Smooth muscle cell of the coronary artery (primary cell): ENCODE results near the gene CAMK1. TPM values are rescaled to one million over a fixed set of nuclear protein-coding genes. Genes with fewer than 3 reads are reported as not detected.

Experiments
- total RNA-seq: library from RNA; depleted of rRNA; stranded (reverse); fragments of >200 nt; gene quantifications from 2 replicates; pipeline ENCODE4 v1.2.3, GENCODE V29; 2014; ENCODE audit warnings: low replicate concordance

CAMK1 gene
- total RNA-seq, result 36.4 and 41.7 TPM in 2 replicates

DNA sequence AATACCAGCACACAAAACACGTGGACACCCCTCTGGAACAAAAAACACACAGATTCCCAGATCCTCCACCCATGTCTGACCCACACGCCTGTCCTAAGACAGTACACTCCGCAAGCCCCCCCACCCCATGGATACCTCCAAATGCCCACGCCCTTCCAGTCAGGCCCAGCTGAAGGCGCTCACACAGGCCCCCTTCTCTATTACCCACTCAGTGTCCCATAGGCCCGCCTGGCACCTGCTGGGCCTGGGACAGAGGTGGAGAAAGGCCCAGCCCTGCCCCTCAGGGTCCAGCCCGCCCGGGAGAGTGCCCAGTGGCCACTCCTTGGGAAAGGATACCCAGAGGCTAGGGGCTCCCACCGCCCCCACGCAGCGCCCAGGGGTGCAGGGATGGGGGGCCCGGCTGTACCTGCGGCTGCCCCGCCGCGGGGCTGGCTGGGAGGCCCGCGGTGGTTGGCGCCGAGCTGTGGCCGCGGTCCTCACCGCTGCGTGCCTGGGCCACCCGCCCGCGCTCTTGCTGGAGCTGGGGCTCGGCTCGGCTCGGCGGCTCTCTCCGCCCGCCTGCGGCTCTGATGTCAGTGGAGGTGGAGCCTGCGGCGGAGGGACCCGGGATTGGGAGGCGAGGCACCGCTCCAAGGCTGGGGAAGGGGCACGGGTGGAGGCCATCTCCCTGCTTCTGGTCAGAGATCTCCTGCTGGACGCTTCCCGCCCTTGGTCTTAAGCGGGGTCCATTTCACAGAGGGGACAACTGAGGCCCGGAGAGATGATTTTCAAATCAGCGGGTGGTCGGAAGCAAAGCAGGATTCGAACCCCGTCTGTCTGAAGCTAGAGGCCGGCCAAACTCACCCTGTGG, at the start of gene CAMK1:
CAMK1 (minus strand) TSS at position 522 of the 850 bp plus-strand sequence. CDS start 2,198 bp downstream, outside the sequence.

DNA sequence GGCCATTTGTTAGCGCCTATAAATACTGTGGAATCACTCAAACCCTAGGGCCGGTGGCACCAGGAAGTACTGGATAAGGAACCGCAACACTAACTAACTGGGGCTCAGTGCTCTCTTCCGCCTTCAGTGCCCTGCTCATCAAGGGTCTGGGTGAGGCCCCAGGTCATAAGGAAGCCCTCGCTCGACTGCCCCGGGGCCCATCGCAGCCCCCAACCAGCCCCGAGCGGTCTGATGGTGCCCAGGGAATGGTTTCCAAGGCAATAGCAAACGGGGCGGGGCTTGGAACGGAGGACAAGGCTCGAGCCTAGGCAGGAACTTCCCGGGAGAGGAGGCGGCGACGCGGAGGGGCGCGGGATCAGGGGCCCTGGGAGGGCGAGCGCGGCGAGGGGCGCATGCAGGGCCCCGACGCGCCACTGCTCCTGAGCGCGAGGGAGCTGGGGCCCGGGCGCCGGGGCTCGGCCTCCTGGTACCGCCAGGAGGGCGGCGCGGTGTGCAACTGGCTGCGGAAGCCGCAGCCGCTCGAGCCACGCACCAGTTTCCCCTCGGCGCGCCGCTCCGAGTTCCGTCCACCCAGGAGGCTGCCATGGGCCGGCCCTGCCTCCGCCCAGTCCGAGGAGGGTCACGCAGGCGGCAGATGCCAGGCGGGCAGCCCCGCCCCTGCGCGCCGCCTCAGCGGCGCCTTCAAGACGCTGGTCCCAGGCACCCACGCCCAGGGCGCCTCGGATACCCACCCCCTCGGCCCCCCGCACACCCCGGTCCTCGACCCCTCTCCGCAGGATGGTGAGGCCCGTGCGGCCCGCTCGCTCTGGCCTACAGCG, 40.1 kb upstream of the CAMK1 start, which contains the start of gene TTLL3:
TTLL3 (plus strand) TSS at position 648 of the 818 bp plus-strand sequence. CDS start 400 bp downstream, outside the sequence.

DNA sequence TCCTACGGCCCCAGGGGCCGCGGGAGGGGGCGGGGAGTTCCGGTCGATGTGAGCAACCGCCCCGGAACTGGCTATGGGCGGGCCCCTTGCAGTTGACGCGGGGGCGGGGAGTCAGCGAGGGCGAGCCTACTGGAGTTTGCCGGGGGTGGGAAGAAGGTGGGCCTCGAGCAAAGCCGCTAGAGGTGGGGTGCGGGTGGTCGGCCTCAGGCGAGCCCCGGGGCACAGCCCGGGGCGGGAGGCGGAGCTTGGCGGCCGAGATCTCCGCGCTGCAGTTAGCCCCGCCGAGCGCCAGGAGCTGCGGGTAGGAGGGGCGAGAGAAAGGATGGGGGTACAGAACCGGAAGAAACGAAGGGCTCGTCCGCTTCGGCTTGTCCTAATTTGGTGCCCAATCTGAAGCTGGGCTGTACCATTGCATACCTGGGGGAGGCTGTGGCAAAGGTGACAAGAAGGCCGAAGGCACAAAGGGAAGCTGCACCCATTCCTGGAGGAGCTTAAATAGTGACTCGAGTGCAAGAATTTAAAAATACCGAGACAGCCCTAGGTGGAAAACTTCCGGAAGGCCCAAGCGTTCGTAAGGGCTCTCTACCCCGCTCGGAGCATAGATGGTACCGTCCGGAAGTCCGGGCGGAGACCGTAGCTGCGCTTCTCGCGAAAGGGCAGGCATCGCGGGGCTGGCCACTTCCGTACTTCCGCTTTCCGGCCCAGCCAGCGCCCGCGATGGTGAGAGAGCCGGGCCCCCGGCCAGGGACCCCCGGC, 22.8 kb upstream of the CAMK1 start, which contains the start of the genes ARPC4 and TADA3:
ARPC4 (plus strand) TSS at position 678 of the 756 bp plus-strand sequence; CDS start at position 718, 40 bp downstream.
TADA3 (minus strand) TSS at position 69 of the 756 bp plus-strand sequence. CDS start 1,007 bp downstream, outside the sequence.

DNA sequence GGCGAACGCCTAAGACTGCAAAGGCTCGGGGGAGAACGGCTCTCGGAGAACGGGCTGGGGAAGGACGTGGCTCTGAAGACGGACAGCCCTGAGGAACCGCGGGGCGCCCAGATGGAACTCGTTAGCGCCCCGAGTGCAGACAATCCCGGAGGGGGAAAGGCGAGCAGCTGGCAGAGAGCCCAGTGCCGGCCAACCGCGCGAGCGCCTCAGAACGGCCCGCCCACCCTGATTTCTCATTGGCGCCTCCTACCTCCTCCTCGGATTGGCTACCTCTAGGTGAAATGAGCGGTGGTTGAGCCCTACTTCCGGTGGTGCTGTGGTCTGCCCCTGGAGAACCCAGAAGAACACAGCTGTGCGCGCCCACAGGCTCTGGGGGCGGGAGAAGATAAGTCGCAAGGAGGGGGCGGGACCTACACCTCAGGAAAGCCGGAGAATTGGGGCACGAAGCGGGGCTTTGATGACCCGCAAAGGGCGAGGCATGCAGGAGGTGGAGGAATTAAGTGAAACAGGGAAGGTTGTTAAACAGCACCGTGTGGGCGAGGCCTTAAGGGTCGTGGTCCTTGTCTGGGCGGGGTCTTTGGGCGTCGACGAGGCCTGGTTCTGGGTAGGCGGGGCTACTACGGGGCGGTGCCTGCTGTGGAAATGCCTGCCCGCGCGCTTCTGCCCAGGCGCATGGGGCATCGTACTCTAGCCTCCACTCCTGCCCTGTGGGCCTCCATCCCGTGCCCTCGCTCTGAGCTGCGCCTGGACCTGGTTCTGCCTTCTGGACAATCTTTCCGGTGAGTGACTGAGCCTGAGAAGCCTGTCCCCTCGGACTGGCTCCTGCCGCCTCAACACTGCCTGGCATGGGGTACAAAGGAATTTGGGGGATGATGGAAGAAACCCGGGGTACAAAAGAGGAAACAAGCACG, 19.8 kb downstream of the CAMK1 start, which contains the start of gene OGG1:
OGG1 (plus strand) TSS at position 308 of the 911 bp plus-strand sequence; CDS start at position 643, 335 bp downstream.

DNA sequence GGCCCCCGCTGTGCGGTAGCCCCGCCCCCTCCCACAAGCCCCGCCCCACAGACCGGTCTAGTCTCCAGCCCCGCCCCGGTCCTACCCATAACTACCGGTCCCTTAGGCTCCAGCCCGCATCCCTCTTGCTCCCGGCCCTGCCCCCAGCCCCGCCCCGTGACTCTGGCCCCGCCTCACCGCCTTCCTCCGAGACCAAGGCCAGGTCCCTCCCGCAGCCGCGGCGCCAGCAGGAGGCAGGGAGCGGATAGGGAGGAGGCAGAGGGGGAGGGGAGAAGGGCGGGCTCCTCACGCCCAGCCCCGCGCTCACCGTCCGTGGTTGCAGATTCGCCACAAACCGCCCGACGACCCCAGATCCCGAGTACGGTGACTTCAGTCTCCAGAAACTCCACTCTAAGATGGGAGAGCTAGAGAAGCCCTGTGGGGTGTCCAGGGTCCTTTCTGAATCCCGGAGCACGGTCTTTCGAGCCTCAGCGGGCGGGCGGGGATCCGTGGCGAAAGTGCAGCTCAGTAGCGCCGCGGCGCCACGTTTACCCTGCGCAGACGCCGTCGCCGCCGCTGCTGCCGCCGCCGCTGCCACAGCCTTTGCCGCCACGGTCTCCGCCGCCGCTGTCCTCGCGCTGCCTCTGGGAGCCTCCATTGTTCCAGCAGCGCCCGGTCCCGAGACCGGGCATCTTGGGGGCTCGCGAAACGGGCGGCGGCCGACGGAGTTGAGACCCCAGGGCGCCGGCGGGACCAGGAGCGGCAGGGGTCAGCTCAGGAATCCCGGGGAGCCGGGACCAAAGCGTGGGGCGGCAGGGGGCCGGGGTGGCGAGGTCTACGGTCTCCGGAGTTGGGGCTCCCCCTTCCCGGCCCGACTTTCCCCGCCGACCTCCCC, 38.3 kb downstream of the CAMK1 start, which contains the start of gene BRPF1:
BRPF1 (plus strand) TSS at position 530 of the 874 bp plus-strand sequence. CDS start 2,406 bp downstream, outside the sequence.

Other genes starting within 250 kb of the CAMK1 start
- 0.12 TPM in 1 of 2 replicates, not detected in the other for gene LHFPL4, start 216.1 kb downstream of the CAMK1 start, total RNA-seq
- gene MTMR14, start 120.4 kb downstream of the CAMK1 start, total RNA-seq, result 26.6 and 29.0 TPM in 2 replicates
- gene CPNE9, start 66.1 kb downstream of the CAMK1 start, total RNA-seq, result not detected in 2 replicates
- 14.1 and 14.5 TPM in 2 replicates for gene BRPF1, start 38.2 kb downstream of the CAMK1 start, total RNA-seq
- gene OGG1, start 20.0 kb downstream of the CAMK1 start, total RNA-seq, result 15.6 and 19.8 TPM in 2 replicates
- 25.6 and 71.0 TPM in 2 replicates for gene TADA3, start 22.5 kb upstream of the CAMK1 start, total RNA-seq
- 143 and 243 TPM in 2 replicates for gene ARPC4, start 23.1 kb upstream of the CAMK1 start, total RNA-seq
- 8.5 and 23.3 TPM in 2 replicates for gene TTLL3, start 40.3 kb upstream of the CAMK1 start, total RNA-seq
- 18.5 and 23.9 TPM in 2 replicates for gene RPUSD3, start 74.1 kb upstream of the CAMK1 start, total RNA-seq
- not detected in 2 replicates for gene CIDEC, start 110.3 kb upstream of the CAMK1 start, total RNA-seq
- 18.8 and 31.5 TPM in 2 replicates for gene JAGN1, start 120.7 kb upstream of the CAMK1 start, total RNA-seq
- 0.23 and 0.98 TPM in 2 replicates for gene IL17RE, start 132.9 kb upstream of the CAMK1 start, total RNA-seq
- gene IL17RC, start 147.2 kb upstream of the CAMK1 start, total RNA-seq, result 20.9 and 21.8 TPM in 2 replicates
- 21.6 and 37.4 TPM in 2 replicates for gene CRELD1, start 163.9 kb upstream of the CAMK1 start, total RNA-seq
- 0.70 and 1.3 TPM in 2 replicates for gene PRRT3, start 182.5 kb upstream of the CAMK1 start, total RNA-seq
- gene EMC3, start 216.9 kb upstream of the CAMK1 start, total RNA-seq, result 41.7 and 103 TPM in 2 replicates